ENCODE measurements around the gene GLOD4. TPM values are rescaled to one million over a fixed set of nuclear protein-coding genes. Genes with fewer than 3 reads are reported as not detected.
"Not testable (repeated sequence)": the region's sequence is repeated elsewhere in the genome, so short reads cannot be mapped to it uniquely, and the experiment has no call there.

The GLOD4 gene
- total and polyA plus RNA-seq, 2 donors (not counting 1 experiment from before 2014, with no cell fraction given), result 31.7 to 62.8 TPM

- Histone ChIP-seq H3K27ac (ENCODE audit: insufficient read depth, low read length) (no peak overlapping the region), H3K36me3 (ENCODE audit: control insufficient read depth, insufficient read depth, low read length) (peaks cover 2% of the 10 kb centered on the region), H3K27me3 (ENCODE audit: control insufficient read depth, insufficient read depth, low read length) (no peaks in the 10 kb centered on the region), H2AFZ (ENCODE audit: low read length) (no peak overlapping the region), H3K79me2 (ENCODE audit: control insufficient read depth, insufficient read depth, low read length) (no peaks in the 10 kb centered on the region), H3K4me1 (ENCODE audit: control insufficient read depth, extremely low read depth, insufficient read depth, low read length) (no peaks in the 10 kb centered on the region), H3K9ac (ENCODE audit: insufficient read depth, low read length) (no peak overlapping the region), H3K4me3 (replicated peaks in 1 of 4; ENCODE audit: control extremely low read depth in 1 of 4, insufficient read depth in 1 of 4, low read depth in 3 of 4, low read length in 4 of 4) (no peak overlapping the region), H3K4me2 (ENCODE audit: extremely low read depth, insufficient read depth, low read length) (no peak overlapping the region), H4K20me1 (ENCODE audit: control insufficient read depth, extremely low read depth, insufficient read depth, low read length) (no peaks in the 10 kb centered on the region), H3K9me3 (ENCODE audit: control insufficient read depth, insufficient read depth, low read depth, low read length) (no peaks in the 10 kb centered on the region)
- no peak for DNase-seq (ENCODE audit: low read depth in 2 of 2)
- TF ChIP-seq, protein P1, sequence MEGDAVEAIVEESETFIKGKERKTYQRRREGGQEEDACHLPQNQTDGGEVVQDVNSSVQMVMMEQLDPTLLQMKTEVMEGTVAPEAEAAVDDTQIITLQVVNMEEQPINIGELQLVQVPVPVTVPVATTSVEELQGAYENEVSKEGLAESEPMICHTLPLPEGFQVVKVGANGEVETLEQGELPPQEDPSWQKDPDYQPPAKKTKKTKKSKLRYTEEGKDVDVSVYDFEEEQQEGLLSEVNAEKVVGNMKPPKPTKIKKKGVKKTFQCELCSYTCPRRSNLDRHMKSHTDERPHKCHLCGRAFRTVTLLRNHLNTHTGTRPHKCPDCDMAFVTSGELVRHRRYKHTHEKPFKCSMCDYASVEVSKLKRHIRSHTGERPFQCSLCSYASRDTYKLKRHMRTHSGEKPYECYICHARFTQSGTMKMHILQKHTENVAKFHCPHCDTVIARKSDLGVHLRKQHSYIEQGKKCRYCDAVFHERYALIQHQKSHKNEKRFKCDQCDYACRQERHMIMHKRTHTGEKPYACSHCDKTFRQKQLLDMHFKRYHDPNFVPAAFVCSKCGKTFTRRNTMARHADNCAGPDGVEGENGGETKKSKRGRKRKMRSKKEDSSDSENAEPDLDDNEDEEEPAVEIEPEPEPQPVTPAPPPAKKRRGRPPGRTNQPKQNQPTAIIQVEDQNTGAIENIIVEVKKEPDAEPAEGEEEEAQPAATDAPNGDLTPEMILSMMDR (conservative IDR thresholded peaks at IDR 0.05 in 1 of 2, IDR thresholded peaks at IDR 0.05 in 1 of 2; ENCODE audit: low read depth in 1 of 2, low read length in 2 of 2), result no peak
- TF ChIP-seq EZH2 (IDR thresholded peaks at IDR 0.05; ENCODE audit: low read length, missing control alignments), result no peak
These were observed 25.6 kb upstream of the GLOD4 start for GRCh38 chr17:807523-808294.

GRCh38 chr17:806781-807522, 24.9 kb upstream of the GLOD4 start:
- Histone ChIP-seq H3K4me2 (ENCODE audit: extremely low read depth, insufficient read depth, low read length) (no peak overlapping the region), H3K79me2 (ENCODE audit: control insufficient read depth, insufficient read depth, low read length) (no peaks in the 10 kb centered on the region), H3K27me3 (ENCODE audit: control insufficient read depth, insufficient read depth, low read length) (no peaks in the 10 kb centered on the region), H2AFZ (ENCODE audit: low read length) (no peak overlapping the region), H3K36me3 (ENCODE audit: control insufficient read depth, insufficient read depth, low read length) (peaks cover 2% of the 10 kb centered on the region), H3K4me1 (ENCODE audit: control insufficient read depth, extremely low read depth, insufficient read depth, low read length) (no peaks in the 10 kb centered on the region), H4K20me1 (ENCODE audit: control insufficient read depth, extremely low read depth, insufficient read depth, low read length) (no peaks in the 10 kb centered on the region), H3K4me3 (replicated peaks in 1 of 4; ENCODE audit: control extremely low read depth in 1 of 4, insufficient read depth in 1 of 4, low read depth in 3 of 4, low read length in 4 of 4) (no peak overlapping the region), H3K9me3 (ENCODE audit: control insufficient read depth, insufficient read depth, low read depth, low read length) (no peaks in the 10 kb centered on the region), H3K27ac (ENCODE audit: insufficient read depth, low read length) (no peak overlapping the region), H3K9ac (ENCODE audit: insufficient read depth, low read length) (no peak overlapping the region)
- TF ChIP-seq EZH2 (IDR thresholded peaks at IDR 0.05; ENCODE audit: low read length, missing control alignments), result no peak
- DNase-seq (ENCODE audit: low read depth in 2 of 2), result no peak

DNA sequence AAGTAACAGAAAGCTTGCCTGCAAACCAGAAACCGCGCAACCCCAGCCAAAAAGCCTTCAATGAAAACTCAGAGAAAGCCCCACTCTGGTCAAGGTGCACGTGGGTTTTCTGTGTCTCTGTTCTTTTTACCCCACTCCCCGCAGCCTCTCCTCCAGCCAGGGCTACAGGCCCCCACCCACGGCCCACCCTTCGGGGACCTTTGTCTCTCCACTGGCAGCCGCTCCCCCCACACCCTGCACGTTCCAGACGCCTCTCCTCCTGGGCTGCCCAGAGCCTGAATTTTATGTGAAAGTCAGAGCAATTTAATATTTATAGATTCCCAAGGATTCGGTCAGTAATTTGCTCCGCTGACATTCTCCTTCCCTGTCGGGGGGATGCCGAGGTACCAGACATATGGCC, 24.3 kb upstream of the GLOD4 start:
- Histone ChIP-seq H3K27ac (ENCODE audit: insufficient read depth, low read length) (no peak overlapping the region), H4K20me1 (ENCODE audit: control insufficient read depth, extremely low read depth, insufficient read depth, low read length) (no peaks in the 10 kb centered on the region), H3K4me3 (replicated peaks in 1 of 4; ENCODE audit: control extremely low read depth in 1 of 4, insufficient read depth in 1 of 4, low read depth in 3 of 4, low read length in 4 of 4) (no peak overlapping the region), H3K36me3 (ENCODE audit: control insufficient read depth, insufficient read depth, low read length) (peaks cover 2% of the 10 kb centered on the region), H3K9ac (ENCODE audit: insufficient read depth, low read length) (no peak overlapping the region), H2AFZ (ENCODE audit: low read length) (no peak overlapping the region), H3K79me2 (ENCODE audit: control insufficient read depth, insufficient read depth, low read length) (no peaks in the 10 kb centered on the region), H3K4me2 (ENCODE audit: extremely low read depth, insufficient read depth, low read length) (no peak overlapping the region), H3K4me1 (ENCODE audit: control insufficient read depth, extremely low read depth, insufficient read depth, low read length) (no peaks in the 10 kb centered on the region), H3K27me3 (ENCODE audit: control insufficient read depth, insufficient read depth, low read length) (no peaks in the 10 kb centered on the region), H3K9me3 (ENCODE audit: control insufficient read depth, insufficient read depth, low read depth, low read length) (no peaks in the 10 kb centered on the region)
- TF ChIP-seq, protein P1 (conservative IDR thresholded peaks at IDR 0.05 in 1 of 2, IDR thresholded peaks at IDR 0.05 in 1 of 2; ENCODE audit: low read depth in 1 of 2, low read length in 2 of 2), result no peak
- no peak for TF ChIP-seq EZH2 (IDR thresholded peaks at IDR 0.05; ENCODE audit: low read length, missing control alignments)
- DNase-seq (ENCODE audit: low read depth in 2 of 2), result no peak

DNA sequence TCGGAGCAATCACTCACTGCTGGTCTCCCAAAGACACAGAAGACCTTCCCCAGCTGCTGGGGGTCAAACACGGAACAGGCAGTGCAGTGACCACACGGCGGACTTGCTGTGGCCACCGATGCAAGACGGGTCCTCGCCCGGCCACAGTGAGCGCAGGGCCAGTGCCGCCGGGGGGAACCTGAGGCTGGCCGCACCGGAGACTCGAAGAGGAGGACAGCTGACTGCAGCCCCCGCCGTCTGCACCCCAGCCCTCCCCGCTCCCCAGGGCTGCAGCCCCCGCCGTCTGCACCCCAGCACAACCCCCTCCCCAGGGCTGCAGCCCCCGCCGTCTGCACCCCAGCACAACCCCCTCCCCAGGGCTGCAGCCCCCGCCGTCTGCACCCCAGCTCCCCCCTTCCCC, 23.8 kb upstream of the GLOD4 start:
- DNase-seq (ENCODE audit: low read depth in 2 of 2); H3K27ac ChIP-seq (ENCODE audit: insufficient read depth, low read length); H3K4me3 ChIP-seq (replicated peaks in 1 of 4; ENCODE audit: control extremely low read depth in 1 of 4, insufficient read depth in 1 of 4, low read depth in 3 of 4, low read length in 4 of 4); H3K9ac ChIP-seq (ENCODE audit: insufficient read depth, low read length); H3K4me1 ChIP-seq (ENCODE audit: control insufficient read depth, extremely low read depth, insufficient read depth, low read length); H2AFZ ChIP-seq (ENCODE audit: low read length); H3K27me3 ChIP-seq (ENCODE audit: control insufficient read depth, insufficient read depth, low read length); H4K20me1 ChIP-seq (ENCODE audit: control insufficient read depth, extremely low read depth, insufficient read depth, low read length); H3K9me3 ChIP-seq (ENCODE audit: control insufficient read depth, insufficient read depth, low read depth, low read length); H3K79me2 ChIP-seq (ENCODE audit: control insufficient read depth, insufficient read depth, low read length); H3K36me3 ChIP-seq (ENCODE audit: control insufficient read depth, insufficient read depth, low read length); H3K4me2 ChIP-seq (ENCODE audit: extremely low read depth, insufficient read depth, low read length): not testable (repeated sequence)

Data from fibroblast of lung (primary cell).